UCSD-AML1 (cell line): Measurements from ENCODE around the gene TTC34.
"Not testable (repeated sequence)": the region's sequence is repeated elsewhere in the genome, so short reads cannot be mapped to it uniquely, and the experiment has no call there.

ENCODE experiments used
- DNase-seq: peaks from one replicate; lab custom pipeline; 2025; ENCODE audit not compliant: unreplicated experiment; lab: John Stamatoyannopoulos, UW

The TTC34 gene

GRCh38 chr1:2799811-2800663, 1.5 kb downstream of the TTC34 start:
- DNase-seq: no peak

DNA sequence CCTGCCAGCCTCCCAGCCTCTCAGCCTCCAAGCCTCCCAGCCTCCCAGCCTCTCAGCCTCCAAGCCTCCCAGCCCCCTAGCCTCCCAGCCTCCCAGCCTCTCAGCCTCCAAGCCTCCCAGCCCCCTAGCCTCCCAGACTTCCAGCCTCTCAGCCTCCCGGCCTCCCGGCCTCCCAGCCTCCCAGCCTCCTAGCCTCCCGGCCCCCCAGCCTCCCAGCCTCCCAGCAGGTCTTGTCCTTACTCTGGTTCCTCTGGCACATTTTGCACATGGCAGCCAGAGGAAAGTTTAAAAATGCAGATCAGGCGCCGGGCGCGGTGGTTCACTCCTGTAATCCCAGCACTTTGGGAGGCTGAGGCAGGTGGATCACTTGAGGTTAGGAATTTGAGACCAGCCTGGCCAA, 2.5 kb downstream of the TTC34 start:
- DNase-seq: not testable (repeated sequence)

DNA sequence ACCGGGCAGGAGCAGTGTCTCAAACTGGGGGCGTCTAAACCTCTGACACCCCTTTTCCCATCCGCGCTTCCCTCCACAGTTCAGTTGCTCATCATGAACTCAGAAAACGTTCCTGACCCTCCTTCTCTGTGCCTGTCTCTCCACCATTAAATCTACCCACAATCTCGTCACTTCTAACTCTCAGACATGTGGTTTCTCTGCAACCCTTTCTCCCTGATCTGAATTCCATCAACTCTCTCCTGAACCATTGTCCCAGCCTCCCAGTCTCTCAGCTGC, 3.8 kb downstream of the TTC34 start:
- DNase-seq: no peak

DNA sequence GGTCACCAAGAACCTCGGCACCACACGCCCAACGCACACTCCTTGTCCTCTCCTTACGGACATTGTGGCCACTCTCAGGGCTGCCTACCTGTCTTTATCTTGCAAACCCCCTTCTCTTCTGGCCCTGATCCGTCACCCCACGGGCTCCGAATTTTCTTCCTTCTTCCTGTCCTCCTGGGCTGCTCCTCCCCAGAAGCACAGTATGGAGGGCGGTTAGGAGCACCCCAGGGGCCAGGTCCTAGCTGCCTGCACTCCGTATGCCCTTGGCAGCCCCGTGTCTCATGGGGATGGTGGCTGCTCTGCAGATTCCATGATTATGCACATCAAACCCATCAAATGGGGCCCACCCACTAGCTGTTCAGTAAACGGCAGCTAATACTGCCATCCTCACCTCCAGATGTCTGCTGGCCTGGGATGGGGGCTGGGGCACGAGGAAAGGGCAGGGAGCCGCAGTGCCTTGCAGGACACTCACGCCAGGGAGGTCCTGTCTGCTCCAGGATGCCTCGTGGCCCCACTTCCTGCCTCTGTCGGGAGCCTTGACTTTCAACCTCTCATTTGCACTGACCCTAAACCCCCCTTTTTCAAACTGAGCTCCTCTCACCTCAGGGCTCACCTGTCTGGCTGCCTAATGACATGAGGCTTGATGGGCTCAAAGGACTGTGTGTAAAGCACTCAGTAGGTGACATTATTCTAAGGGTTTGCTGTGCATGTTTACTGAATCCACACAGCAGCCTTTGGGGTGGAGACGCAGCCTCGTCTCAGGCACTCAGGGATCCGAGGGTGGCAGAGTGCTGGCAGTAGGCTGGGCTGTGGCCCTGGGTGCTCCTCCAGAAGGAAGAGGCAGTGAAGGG, 4.4 kb downstream of the TTC34 start:
- no peak for DNase-seq

DNA sequence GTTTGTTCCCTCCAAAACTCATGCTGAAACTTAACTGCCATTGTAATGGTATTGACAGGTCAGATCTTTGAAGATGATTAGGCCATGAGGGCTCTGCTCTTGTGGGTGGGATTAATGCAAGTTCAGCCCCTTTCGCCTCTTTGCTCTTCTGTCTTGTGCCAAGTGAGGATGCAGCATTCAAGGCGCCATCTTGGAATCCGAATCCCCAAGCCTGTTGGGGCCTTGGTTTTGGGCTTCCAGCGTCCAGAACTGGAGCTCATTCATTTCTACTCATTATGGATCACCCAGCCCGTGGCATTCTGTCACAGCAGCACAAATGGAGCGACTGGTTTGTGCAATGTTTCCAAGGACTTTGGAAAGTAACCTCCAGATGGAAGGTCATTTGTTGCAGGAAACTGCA, 5.6 kb downstream of the TTC34 start:
- DNase-seq: no peak

DNA sequence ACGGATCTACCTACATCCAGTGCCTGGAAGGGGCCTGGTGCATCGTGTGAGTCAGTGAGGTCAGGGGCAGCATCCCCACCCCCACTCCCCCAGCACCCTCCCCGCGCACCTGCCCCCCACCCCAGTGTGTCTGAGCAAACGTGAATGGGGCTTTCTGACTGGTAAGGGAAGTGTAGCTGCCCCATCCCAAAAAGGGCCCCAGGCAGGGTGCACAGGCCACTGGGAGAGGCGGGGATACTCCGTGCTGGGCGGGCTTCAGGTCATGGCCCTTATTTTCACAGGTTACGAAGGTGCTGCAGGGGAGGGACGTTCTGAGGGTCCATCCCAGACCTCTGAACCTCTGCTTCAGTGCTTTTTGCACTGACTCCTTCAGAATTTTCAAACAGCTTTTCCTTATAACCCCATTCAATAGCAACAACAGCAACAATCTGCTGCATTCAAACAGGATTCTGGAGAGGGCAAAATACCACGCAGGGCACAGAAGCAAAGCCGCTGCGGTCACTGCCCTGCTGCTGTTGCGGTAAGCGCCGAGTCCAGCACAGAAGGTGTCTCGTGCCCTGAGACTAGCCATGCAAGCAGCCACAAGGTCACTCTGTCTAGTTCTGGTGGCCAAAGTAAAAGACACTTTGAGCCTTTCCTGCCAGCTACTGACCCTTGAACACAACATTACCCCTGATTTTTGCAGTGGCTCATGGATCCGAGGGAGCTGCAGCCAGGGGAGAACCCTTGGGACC, 10.3 kb downstream of the TTC34 start:
- DNase-seq: no peak

GRCh38 chr1:2789986-2790581, 11.4 kb downstream of the TTC34 start:
- DNase-seq: no peak

- DNase-seq: peak; percentile 57
These were observed 12.1 kb downstream of the TTC34 start for GRCh38 chr1:2789164-2789985.

DNA sequence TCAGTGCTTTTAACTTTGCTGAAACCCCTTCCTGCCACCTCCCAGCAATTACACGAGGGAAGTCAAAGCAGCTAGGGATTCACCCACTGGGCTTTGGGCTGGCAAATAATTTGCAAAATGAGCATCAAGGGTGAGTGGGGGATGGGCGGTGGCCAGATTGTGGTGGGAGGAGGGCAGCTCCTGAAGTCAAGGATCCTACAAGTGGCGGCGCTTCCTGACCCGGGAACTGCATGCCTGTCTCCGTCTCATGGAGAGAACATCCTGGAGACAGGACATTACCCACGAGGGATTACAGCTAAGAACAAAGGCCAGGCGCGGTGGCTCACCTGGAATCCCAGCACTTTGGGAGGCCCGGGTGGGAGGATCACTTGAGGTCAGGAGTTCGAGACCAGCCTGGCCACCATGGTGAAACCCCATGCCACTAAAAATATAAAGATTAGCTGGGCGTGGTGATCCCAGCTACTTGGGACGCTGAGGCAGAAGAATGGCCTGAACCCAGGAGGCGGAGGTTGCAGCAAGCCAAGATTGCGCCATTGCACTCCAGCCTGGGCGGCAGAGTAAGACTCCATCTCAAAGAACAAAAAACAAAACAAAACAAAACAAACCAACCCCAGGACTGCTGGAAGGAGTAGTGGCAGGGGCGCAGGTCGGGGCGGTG, 12.9 kb downstream of the TTC34 start:
- DNase-seq: no peak

DNA sequence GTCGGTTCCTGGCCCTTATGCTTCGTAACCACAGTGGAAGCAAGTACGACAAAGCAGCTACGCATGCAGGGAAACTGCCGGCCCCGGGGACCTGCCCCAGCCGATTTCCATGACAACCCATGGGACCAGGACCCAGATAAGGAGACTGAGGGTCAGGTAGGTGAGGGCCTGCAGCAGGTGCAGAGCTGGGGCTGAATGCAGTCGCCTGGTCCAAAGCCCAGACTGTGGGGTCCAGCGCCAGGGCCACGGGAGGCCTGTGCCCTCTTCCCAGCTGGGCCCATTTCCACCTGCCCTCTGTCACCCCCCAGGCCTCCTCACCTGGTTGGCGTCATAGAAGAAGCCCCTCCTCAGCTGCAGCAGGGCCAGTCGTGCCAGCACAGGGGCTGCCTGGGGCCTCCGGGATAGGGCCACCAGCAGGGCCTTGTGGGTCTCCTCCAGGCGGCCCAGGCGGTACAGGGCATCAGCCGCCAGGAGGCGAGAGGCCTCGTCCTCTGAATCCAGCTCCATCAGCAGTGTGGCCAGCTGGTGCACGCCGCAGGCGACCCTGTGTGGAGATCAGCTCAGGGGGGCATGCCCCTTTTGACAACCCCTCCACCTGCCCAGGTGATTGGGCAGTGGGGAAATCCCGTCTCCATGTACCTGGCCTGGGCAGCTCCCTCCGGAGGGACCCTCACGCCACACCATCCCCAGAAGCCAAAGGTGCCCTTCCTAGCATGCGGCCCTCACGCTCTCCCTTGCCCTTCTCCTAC, 14.2 kb downstream of the TTC34 start:
- no peak for DNase-seq

DNA sequence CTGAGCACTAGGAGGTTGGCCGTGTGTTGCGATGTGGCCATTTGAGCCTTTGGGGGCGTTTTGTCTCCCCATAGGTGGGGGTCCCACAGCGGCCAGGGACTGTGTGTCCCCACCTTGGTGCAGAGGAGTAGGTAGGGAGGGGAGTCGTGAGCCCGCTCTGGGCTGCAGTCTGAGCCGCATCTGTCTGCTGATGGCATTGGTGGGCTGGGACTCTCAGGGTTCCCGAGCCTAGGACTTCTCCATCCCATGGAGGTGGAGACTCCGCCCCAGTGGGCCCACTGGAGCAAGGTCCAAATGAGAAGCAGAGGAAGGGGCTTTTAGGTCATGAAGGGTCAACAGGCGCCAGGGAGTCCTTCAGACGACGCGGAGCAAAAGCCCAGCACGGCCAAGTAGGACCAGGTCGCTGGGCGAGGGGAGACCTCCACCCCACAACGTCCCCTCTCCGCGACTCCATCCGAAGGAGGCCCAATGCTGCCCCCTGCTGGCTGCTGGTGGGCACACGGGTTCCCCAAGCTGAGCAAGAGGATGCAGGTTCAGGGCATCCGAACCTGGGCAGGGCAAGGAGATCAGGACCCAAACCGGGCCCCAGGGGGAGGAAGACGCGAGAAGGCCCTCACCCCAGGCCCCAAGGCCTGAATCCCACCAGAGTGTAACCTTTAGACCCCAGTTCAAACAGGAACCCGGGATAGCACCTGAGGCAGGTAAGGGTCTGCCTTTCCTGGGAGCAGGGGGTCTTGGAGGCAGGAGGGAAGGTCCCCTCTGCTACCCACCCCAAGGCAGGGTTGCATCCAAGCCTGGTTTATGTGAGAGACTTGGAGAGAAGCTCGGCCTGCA, 14.9 kb downstream of the TTC34 start:
- peak; percentile 64 for DNase-seq

DNA sequence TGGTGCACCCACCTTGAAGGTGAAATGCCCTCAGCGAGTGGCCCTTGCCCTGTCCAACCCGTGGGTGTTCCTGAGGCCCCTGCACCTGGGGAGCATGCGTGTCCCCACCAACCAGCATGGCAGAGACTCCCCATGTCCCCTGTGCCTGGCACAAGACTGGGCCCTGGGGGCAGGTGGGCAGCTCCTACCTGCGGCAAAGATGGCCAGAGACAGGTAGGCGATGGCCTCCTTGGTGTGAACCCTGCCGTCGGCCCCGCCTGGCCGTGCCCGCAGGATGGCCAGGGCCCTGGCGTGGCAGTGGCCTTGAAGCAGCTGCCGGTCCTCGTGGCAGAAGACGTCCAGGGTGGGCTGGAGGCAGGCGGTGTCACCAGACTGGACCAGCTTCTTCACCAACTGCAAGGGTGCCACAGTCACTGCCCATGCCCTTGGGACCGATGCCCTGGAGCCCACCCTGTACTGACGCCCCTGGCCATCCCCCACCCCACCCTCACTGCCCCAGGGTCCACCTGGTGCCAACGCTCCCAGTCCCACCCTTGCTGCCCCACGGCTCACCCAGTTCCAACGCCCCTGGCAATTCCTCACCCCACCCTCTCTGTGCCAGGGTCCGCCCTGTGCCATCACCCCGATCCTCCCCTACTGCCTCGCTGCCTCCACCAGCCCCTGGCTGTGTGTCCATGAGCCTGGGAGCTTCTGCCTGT, 15.7 kb downstream of the TTC34 start:
- no peak for DNase-seq

GRCh38 chr1:2784854-2785630, 16.5 kb downstream of the TTC34 start:
- DNase-seq: no peak

DNA sequence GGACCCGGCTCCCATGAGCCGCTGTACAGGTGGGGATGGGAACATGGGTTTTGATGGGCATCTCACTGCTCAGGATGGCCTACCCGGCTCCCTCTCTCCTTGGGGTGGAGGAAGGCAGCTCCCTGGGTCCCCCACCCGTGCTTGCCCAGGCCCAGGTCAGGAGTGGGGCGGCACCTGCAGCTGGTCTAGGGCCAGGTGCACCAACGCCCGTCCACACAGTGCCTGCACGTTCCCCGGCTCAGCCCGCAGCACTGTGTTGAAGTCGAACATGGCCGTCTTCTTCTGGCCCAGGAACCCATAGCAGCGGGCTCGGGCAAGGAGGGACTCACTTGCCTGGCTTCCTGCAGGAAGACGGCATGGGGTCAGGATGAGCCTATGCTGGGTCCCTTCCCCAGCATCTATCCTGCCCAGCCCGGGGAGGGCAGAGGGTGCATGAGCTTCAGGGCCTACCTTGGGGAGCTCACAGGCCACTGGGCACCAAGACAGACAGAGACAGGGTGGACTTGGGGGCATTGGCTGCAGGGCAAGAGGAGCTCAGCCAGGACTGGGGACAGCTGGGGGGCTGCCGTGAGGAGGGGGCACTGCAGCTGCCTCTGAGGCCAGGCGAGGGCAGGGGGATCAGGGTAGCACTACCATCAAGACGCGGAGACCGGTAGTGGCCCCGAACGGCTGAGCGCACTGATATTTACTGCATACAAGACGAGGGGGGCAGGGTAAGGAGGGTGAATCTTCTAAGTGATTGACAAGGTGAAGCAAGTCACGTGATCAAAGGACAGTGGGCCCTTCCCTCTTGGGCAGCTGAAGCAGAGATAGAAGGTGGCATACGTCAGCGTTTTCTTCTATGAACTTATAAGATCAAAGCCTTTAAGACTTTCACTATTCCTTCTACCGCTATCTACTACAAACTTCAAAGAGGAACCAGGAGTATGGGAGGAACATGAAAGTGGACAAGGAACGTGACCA, 17.8 kb downstream of the TTC34 start:
- no peak for DNase-seq

GRCh38 chr1:2783069-2783434, 18.4 kb downstream of the TTC34 start:
- no peak for DNase-seq

- DNase-seq: no peak
These were observed 19.9 kb downstream of the TTC34 start for GRCh38 chr1:2781627-2782026.
